Limb (tissue), 2 donors: ENCODE results near the gene HIRIP3.
A peak's percentile ranks its signal among the peaks of the same experiment; 100 is the strongest.
"Not testable (repeated sequence)": the region's sequence is repeated elsewhere in the genome, so short reads cannot be mapped to it uniquely, and the experiment has no call there.

ENCODE experiments used
- DNase-seq, 2 donors: peaks; one replicate each; pipeline ENCODE4 v3.0.0-alpha.2; 2016; ENCODE audit errors: extremely low spot score in 2 of 2

Gene HIRIP3

GRCh38 chr16:30016555-30017276 is 21.3 kb upstream of the HIRIP3 start:
- DNase-seq, result no peak

- not testable (repeated sequence) for DNase-seq
Measured at GRCh38 chr16:30015450-30015849, 20.0 kb upstream of the HIRIP3 start.

- not testable (repeated sequence) for DNase-seq
Measured at GRCh38 chr16:30012598-30012997, 17.2 kb upstream of the HIRIP3 start.

GRCh38 chr16:30011714-30012504 is 16.5 kb upstream of the HIRIP3 start:
- DNase-seq, result peak in 1 of 2 donors; percentile 29

- DNase-seq, result peak in 1 of 2 donors; percentile 74
Measured at GRCh38 chr16:30010844-30011713, 15.7 kb upstream of the HIRIP3 start, which contains the start of gene DOC2A. Gene DOC2A, minus strand, starts transcription at chr16:30011027. Its CDS starts 805 bp downstream, at chr16:30010222.

GRCh38 chr16:30009990-30010843 is 14.8 kb upstream of the HIRIP3 start:
- no peak for DNase-seq

GRCh38 chr16:30009085-30009862 is 13.9 kb upstream of the HIRIP3 start:
- no peak for DNase-seq

- DNase-seq, result peak in 1 of 2 donors; percentile 26
Measured at GRCh38 chr16:30007378-30007895, 12.0 kb upstream of the HIRIP3 start.

- DNase-seq, result peak in 1 of 2 donors; percentile 27
Measured at GRCh38 chr16:30006659-30007377, 11.4 kb upstream of the HIRIP3 start.

GRCh38 chr16:30006095-30006473 is 10.7 kb upstream of the HIRIP3 start:
- DNase-seq, result no peak

- peak in 1 of 2 donors; percentile 10 for DNase-seq
Measured at GRCh38 chr16:30005341-30006094, 10.1 kb upstream of the HIRIP3 start.

GRCh38 chr16:30004811-30005242 is 9.4 kb upstream of the HIRIP3 start:
- no peak for DNase-seq

GRCh38 chr16:30004424-30004776 is 9.0 kb upstream of the HIRIP3 start:
- DNase-seq, result no peak

- DNase-seq, result no peak
Measured at GRCh38 chr16:30003670-30004423, 8.4 kb upstream of the HIRIP3 start.

GRCh38 chr16:30002614-30003346 is 7.4 kb upstream of the HIRIP3 start:
- no peak for DNase-seq

- DNase-seq, result no peak
Measured at GRCh38 chr16:30000735-30001631, 5.6 kb upstream of the HIRIP3 start.
